LoVo (cell line): ENCODE measurements around the gene SCRN1.
"Not testable (repeated sequence)": the region's sequence is repeated elsewhere in the genome, so short reads cannot be mapped to it uniquely, and the experiment has no call there.

Experiments used
- DNase-seq: peaks from one replicate; pipeline ENCODE4 v3.0.0-alpha.2; 2016; ENCODE audit warnings: low spot score

The SCRN1 gene

GRCh38 chr7:29968683-29969395 is 20.8 kb downstream of the SCRN1 start:
- no peak for DNase-seq

- no peak for DNase-seq
Measured at GRCh38 chr7:29965030-29965429, 24.6 kb downstream of the SCRN1 start.

GRCh38 chr7:29962035-29962434 is 27.6 kb downstream of the SCRN1 start:
- no peak for DNase-seq

- DNase-seq = not testable (repeated sequence)
Measured at GRCh38 chr7:29961611-29962010, 28.0 kb downstream of the SCRN1 start.

- DNase-seq = no peak
Measured at GRCh38 chr7:29958667-29959358, 30.8 kb downstream of the SCRN1 start.

GRCh38 chr7:29957521-29958310 is 31.9 kb downstream of the SCRN1 start:
- no peak for DNase-seq

- no peak for DNase-seq
Measured at GRCh38 chr7:29956487-29956836, 33.1 kb downstream of the SCRN1 start.

GRCh38 chr7:29955799-29956486 is 33.7 kb downstream of the SCRN1 start:
- no peak for DNase-seq

GRCh38 chr7:29955075-29955792 is 34.4 kb downstream of the SCRN1 start:
- DNase-seq = no peak

GRCh38 chr7:29953726-29954347 is 35.8 kb downstream of the SCRN1 start:
- DNase-seq = no peak

GRCh38 chr7:29951206-29951605 is 38.4 kb downstream of the SCRN1 start:
- no peak for DNase-seq

- DNase-seq = no peak
Measured at GRCh38 chr7:29950480-29950879, 39.1 kb downstream of the SCRN1 start.

- no peak for DNase-seq
Measured at GRCh38 chr7:29948587-29948986, 41.0 kb downstream of the SCRN1 start.

GRCh38 chr7:29946428-29947186 is 43.0 kb downstream of the SCRN1 start:
- DNase-seq = no peak

GRCh38 chr7:29945259-29945809 is 44.3 kb downstream of the SCRN1 start:
- DNase-seq = no peak

- DNase-seq = no peak
Measured at GRCh38 chr7:29940199-29940598, 49.4 kb downstream of the SCRN1 start.

GRCh38 chr7:29937132-29937531 is 52.5 kb downstream of the SCRN1 start:
- DNase-seq = no peak

GRCh38 chr7:29935111-29935510 is 54.5 kb downstream of the SCRN1 start:
- no peak for DNase-seq

GRCh38 chr7:29929018-29929807 is 60.4 kb downstream of the SCRN1 start:
- no peak for DNase-seq
